Esophagus (tissue), 2 donors: ENCODE measurements around the gene ALG9. TPM values are rescaled to one million over a fixed set of nuclear protein-coding genes. Genes with fewer than 3 reads are reported as not detected.
A peak's percentile ranks its signal among the peaks of the same experiment; 100 is the strongest.

ENCODE experiments used
- H3K27ac ChIP-seq, 2 donors: one replicate each; pipeline ENCODE4 v1.5.1; 2013; ENCODE audit warnings: low read depth in 2 of 2, mild to moderate bottlenecking in 2 of 2, inconsistent platforms in 1 of 2, low read length in 1 of 2, moderate library complexity in 1 of 2
- H3K27me3 ChIP-seq, 2 donors: one replicate each; pipeline ENCODE4 v1.6.1; 2013; ENCODE audit warnings: low read length in 2 of 2, control low read depth in 1 of 2, mild to moderate bottlenecking in 1 of 2; ENCODE audit not compliant: insufficient read depth in 2 of 2, control insufficient read depth in 1 of 2
- H3K36me3 ChIP-seq, 2 donors: one replicate each; pipeline ENCODE4 v1.6.1; 2013; ENCODE audit warnings: low read length in 1 of 2; ENCODE audit not compliant: control insufficient read depth in 2 of 2, insufficient read depth in 2 of 2
- H3K4me1 ChIP-seq, 2 donors: one replicate each; pipeline ENCODE4 v1.6.1; 2013; ENCODE audit warnings: low read length in 1 of 2; ENCODE audit not compliant: control insufficient read depth in 2 of 2, insufficient read depth in 2 of 2
- H3K4me3 ChIP-seq, 2 donors: one replicate each; pipeline ENCODE4 v1.5.1; 2013; ENCODE audit warnings: low read length in 2 of 2, mild to moderate bottlenecking in 2 of 2, low read depth in 1 of 2, moderate library complexity in 1 of 2
- H3K9me3 ChIP-seq, 2 donors: one replicate each; pipeline ENCODE4 v1.6.1; 2013; ENCODE audit warnings: mild to moderate bottlenecking in 2 of 2, low read depth in 1 of 2, low read length in 1 of 2, moderate library complexity in 1 of 2; ENCODE audit not compliant: control insufficient read depth in 2 of 2, insufficient read depth in 1 of 2
- WGBS, 2 donors: extraction: QIAGEN DNeasy Blood & Tissue Kit; methylation state at CpG; one replicate each; pipeline ENCODE4 v1.1.7; 2013; 5-methylcytosine and 5-hydroxymethylcytosine counted together
- polyA plus RNA-seq, 2 donors: library from polyadenylated mRNA; stranded (reverse); fragments of 200-250 nt; gene quantifications; one replicate each; pipeline ENCODE4 v1.2.3, GENCODE V29; 2013
- donor health status: healthy with polysubstance abuse.
- donor health status: Bipolar disorder and iron deficiency.

ALG9 gene
- polyA plus RNA-seq, 2 donors = 13.2 to 19.5 TPM

- H3K9me3 ChIP-seq = no peaks in the 10 kb centered on the region
- no peaks in the 10 kb centered on the region for H3K4me1 ChIP-seq
- 72 to 74% methylated on average over 7 of the region's 7 CpGs for WGBS, 2 donors
- H3K36me3 ChIP-seq = peaks cover 14 to 16% of the 10 kb centered on the region in 2 donors
- H3K4me3 ChIP-seq = no peak overlapping the region
- no peaks in the 10 kb centered on the region for H3K27me3 ChIP-seq
- H3K27ac ChIP-seq = no peak overlapping the region
These were observed 123.2 kb downstream of the ALG9 start for GRCh38 chr11:111748035-111748804.

- Histone ChIP-seq H3K36me3 (peaks cover 11 to 16% of the 10 kb centered on the region in 2 donors), H3K27me3 (no peaks in the 10 kb centered on the region), H3K4me3 (no peak overlapping the region), H3K4me1 (no peaks in the 10 kb centered on the region), H3K27ac (no peak overlapping the region), H3K9me3 (no peaks in the 10 kb centered on the region)
- WGBS, 2 donors = 89 to 91% methylated on average over 6 of the region's 6 CpGs
These were observed 125.5 kb downstream of the ALG9 start for GRCh38 chr11:111745719-111746504.

DNA sequence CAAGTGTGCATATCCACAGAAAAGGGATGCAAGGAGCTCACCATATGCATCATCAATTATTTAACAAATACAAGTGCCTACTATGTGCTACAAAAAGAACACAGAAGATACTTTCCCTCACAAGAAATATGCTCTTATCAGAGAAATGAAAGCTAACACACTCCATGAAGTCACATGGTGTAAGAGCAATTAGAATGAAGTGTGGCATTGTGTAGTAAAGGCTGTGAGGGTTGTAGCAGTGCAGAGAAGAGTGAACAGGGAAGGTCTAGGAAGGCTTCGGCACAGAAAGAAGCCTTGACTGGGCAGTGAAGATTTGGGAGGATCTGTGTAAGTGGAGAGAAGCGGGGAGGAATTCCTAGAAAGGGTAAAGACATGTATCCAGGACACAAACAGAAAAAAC is 127.7 kb downstream of the ALG9 start:
- Histone ChIP-seq H3K4me1 (no peaks in the 10 kb centered on the region), H3K27ac (no peak overlapping the region), H3K27me3 (no peaks in the 10 kb centered on the region), H3K36me3 (peaks cover 11 to 15% of the 10 kb centered on the region in 2 donors), H3K9me3 (no peaks in the 10 kb centered on the region), H3K4me3 (no peak overlapping the region)
- 96 to 97% methylated on average over 2 of the region's 2 CpGs for WGBS, 2 donors

DNA sequence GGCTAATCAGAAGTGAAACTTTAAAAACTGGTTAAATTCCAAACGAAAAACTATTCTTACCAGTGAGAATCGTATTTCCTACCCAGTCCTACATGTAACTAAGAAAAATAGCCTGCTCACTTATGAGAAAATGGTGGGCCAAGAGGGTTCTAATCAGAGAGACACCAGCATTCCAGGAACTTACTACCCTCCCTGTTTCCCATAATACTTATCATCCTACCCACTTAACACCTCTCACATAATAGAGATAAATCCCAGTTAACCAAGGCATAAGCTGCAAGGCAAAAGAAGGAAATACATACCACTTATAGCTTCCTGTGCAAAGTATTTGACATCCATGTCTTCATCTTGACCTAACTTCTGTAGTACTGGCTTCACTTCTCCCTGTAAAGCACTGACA is 129.6 kb downstream of the ALG9 start:
- Histone ChIP-seq H3K4me3 (no peak overlapping the region), H3K27ac (no peak overlapping the region), H3K4me1 (peaks cover 2 to 6% of the 10 kb centered on the region in 2 donors), H3K27me3 (no peaks in the 10 kb centered on the region), H3K9me3 (no peaks in the 10 kb centered on the region), H3K36me3 (peaks cover 5 to 11% of the 10 kb centered on the region in 2 donors)
- 82 to 87% methylated on average over 2 of the region's 2 CpGs for WGBS, 2 donors

DNA sequence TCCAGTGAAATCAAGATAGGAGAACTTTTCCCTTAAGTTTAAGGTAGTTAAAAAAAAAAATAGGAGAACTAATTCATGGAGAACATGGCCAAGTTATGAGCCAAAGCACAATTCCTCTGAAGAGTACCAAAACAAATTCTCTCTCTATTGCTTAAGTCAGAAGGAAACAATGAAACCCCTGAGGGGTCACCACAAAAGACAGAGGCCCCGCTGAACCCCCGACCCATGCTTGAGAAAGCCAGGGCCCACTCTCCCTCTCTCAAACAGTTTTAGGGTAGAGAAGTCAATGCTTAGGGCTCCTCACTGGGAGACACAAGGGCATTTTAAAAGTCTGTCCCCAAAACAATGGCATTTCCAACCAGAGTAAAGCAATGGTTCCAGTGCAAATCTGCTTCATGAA is 132.1 kb downstream of the ALG9 start:
- no peak overlapping the region for H3K4me3 ChIP-seq
- peaks cover 2 to 22% of the 10 kb centered on the region in 2 donors for H3K4me1 ChIP-seq
- no peaks in the 10 kb centered on the region for H3K27me3 ChIP-seq
- WGBS, 2 donors = 92 to 100% methylated on average over 2 of the region's 2 CpGs
- H3K36me3 ChIP-seq = peaks cover 5 to 8% of the 10 kb centered on the region in 2 donors
- no peaks in the 10 kb centered on the region for H3K9me3 ChIP-seq
- no peak overlapping the region for H3K27ac ChIP-seq

GRCh38 chr11:111737444-111738210 is 133.8 kb downstream of the ALG9 start:
- H3K4me1 ChIP-seq = peaks cover 2 to 32% of the 10 kb centered on the region in 2 donors

GRCh38 chr11:111736621-111737443 is 134.5 kb downstream of the ALG9 start:
- peaks cover 0 to 8% of the 10 kb centered on the region in 2 donors for H3K36me3 ChIP-seq
- no peak overlapping the region for H3K4me3 ChIP-seq
- H3K4me1 ChIP-seq = peaks cover 2 to 32% of the 10 kb centered on the region in 2 donors
- H3K27me3 ChIP-seq = no peaks in the 10 kb centered on the region
- 57 to 70% methylated on average over 15 of the region's 15 CpGs for WGBS, 2 donors
- H3K27ac ChIP-seq = peak overlapping the region; percentile 90 to 95
- H3K9me3 ChIP-seq = no peaks in the 10 kb centered on the region

More at GRCh38 chr11:111737444-111738210, 133.8 kb downstream of the ALG9 start:
- Histone ChIP-seq H3K36me3 (peaks cover 0 to 8% of the 10 kb centered on the region in 2 donors), H3K27ac (peak overlapping the region; percentile 82 to 90), H3K9me3 (no peaks in the 10 kb centered on the region), H3K4me3 (no peak overlapping the region), H3K27me3 (no peaks in the 10 kb centered on the region)
- WGBS, 2 donors = 59 to 66% methylated on average over 14 of the region's 14 CpGs
